HCT116 (cell line): Measurements from ENCODE around the gene TRIM9. TPM values are rescaled to one million over a fixed set of nuclear protein-coding genes. Genes with fewer than 3 reads are reported as not detected.

Source experiments
- ATAC-seq: fragments of 200-7000 bp; cut with Tn5 transposase; 2 replicates; pipeline ENCODE4 v1.9.1; 2020; ENCODE audit warnings: mild to moderate bottlenecking, moderate library complexity
- BruUV-seq: library from RNA; stranded (reverse); fragments of 400-500 nt; replicated peaks from 2 replicates; lab custom pipeline; 2021; lab: Mats Ljungman, UMichigan
- CTCF ChIA-PET: fragments of 300-600 bp; sonication (Branson Sonifier 250); formaldehyde crosslinking; loops from one replicate; lab custom pipeline; 2021; ENCODE audit warnings: antibody characterized with exemption; lab: Charles Lee
- POLR2A ChIA-PET: fragments of 300-600, 350-600 bp; sonication (Branson Sonifier 250); formaldehyde crosslinking; loops from one replicate; lab custom pipeline; 2021; ENCODE audit warnings: antibody characterized with exemption; lab: Charles Lee
- RAD21 ChIA-PET, 2 experiments: fragments of 300-600 bp; sonication (Branson Sonifier 250); formaldehyde crosslinking; loops; one replicate each; lab custom pipeline; 2023; ENCODE audit warnings: low total read pairs in 2 of 2; ENCODE audit not compliant: uncharacterized antibody in 2 of 2, unreplicated experiment in 2 of 2, low non-redundant PET in 1 of 2; lab: Charles Lee
- DNase-seq: peaks from one replicate; pipeline ENCODE4 v3.0.0-alpha.2; 2010; ENCODE audit warnings: low read depth, low spot score
- H2AFZ ChIP-seq: fragments of 200-600 bp; shearing (Covaris generic), sonication (generic); 2 replicates; pipeline ENCODE4 v1.6.1; 2017; ENCODE audit warnings: low read depth, mixed run types, mixed read lengths, antibody characterized with exemption, low read length; ENCODE audit not compliant: poor library complexity, severe bottlenecking
- H3K27ac ChIP-seq: 2 replicates; pipeline ENCODE4 v1.5.1; 2012; ENCODE audit warnings: low read depth, low read length
- H3K27me3 ChIP-seq: fragments of 200-600 bp; sonication (generic); 2 replicates; pipeline ENCODE4 v1.6.1; 2016; ENCODE audit warnings: mixed run types, low read length, mixed read lengths; ENCODE audit not compliant: insufficient read depth
- H3K36me3 ChIP-seq, 2 experiments: fragments of 200-500 bp in 1 of 2; fragments of 200-600 bp in 1 of 2; sonication (Bioruptor generic) in 1 of 2; sonication (generic) in 1 of 2; 2 replicates each; pipeline versions ENCODE4 v1.5.1 to v1.6.1; 2014 to 2016; ENCODE audit warnings: low read length in 2 of 2, inconsistent platforms in 1 of 2, mixed read lengths in 1 of 2, mixed run types in 1 of 2; ENCODE audit not compliant: insufficient read depth in 2 of 2, control insufficient read depth in 1 of 2
- H3K4me1 ChIP-seq, 2 experiments: fragments of 200-600 bp in 1 of 2; sonication (generic) in 1 of 2; 2 replicates each; pipeline versions ENCODE4 v1.5.1 to v1.6.1; 2012 to 2017; ENCODE audit warnings: low read length in 2 of 2, inconsistent platforms in 1 of 2, mild to moderate bottlenecking in 1 of 2, mixed read lengths in 1 of 2, mixed run types in 1 of 2, moderate library complexity in 1 of 2; ENCODE audit not compliant: insufficient read depth in 2 of 2, control insufficient read depth in 1 of 2
- H3K4me2 ChIP-seq: fragments of 200-600 bp; sonication (generic); 2 replicates; pipeline ENCODE4 v1.6.1; 2017; ENCODE audit warnings: mixed run types, low read length, mixed read lengths
- H3K4me3 ChIP-seq, 2 experiments: fragments of 200-600 bp in 1 of 2; sonication (generic) in 1 of 2; replicated peaks in 1 of 2; 2 replicates each; pipeline ENCODE4 v1.5.1; 2011 to 2016; ENCODE audit warnings: low read length in 2 of 2, control low read depth in 1 of 2, low read depth in 1 of 2, mild to moderate bottlenecking in 1 of 2, mixed read lengths in 1 of 2, mixed run types in 1 of 2
- H3K79me2 ChIP-seq: fragments of 200-600 bp; sonication (generic); 2 replicates; pipeline ENCODE4 v1.6.1; 2017; ENCODE audit warnings: mild to moderate bottlenecking, mixed run types, low read length, moderate library complexity, mixed read lengths; ENCODE audit not compliant: insufficient read depth
- H3K9ac ChIP-seq: fragments of 200-600 bp; sonication (generic); 2 replicates; pipeline ENCODE4 v1.6.1; 2016; ENCODE audit warnings: low read length, mixed read lengths
- H3K9me2 ChIP-seq: fragments of 200-600 bp; sonication (generic), shearing (Covaris generic); 2 replicates; pipeline ENCODE4 v1.6.1; 2017; ENCODE audit warnings: mixed run types, mild to moderate bottlenecking, moderate library complexity; ENCODE audit not compliant: insufficient read depth
- H3K9me3 ChIP-seq, 2 experiments: fragments of 200-500 bp in 1 of 2; fragments of 200-600 bp in 1 of 2; sonication (Bioruptor generic) in 1 of 2; sonication (generic) in 1 of 2; 2 replicates each; pipeline ENCODE4 v1.6.1; 2014 to 2017; ENCODE audit warnings: low read length in 2 of 2, mixed read lengths in 2 of 2, inconsistent platforms in 1 of 2, low read depth in 1 of 2, mild to moderate bottlenecking in 1 of 2, mixed run types in 1 of 2, moderate library complexity in 1 of 2; ENCODE audit not compliant: control insufficient read depth in 1 of 2, insufficient read depth in 1 of 2
- H4K20me1 ChIP-seq: fragments of 200-600 bp; sonication (generic), shearing (Covaris generic); 2 replicates; pipeline ENCODE4 v1.6.1; 2017; ENCODE audit warnings: mixed run types, mild to moderate bottlenecking, moderate library complexity; ENCODE audit not compliant: insufficient read depth
- CEBPB ChIP-seq: IDR thresholded peaks from 2 replicates; pipeline ENCODE4 v1.6.1; 2012; ENCODE audit warnings: low read depth
- CTCF ChIP-seq, 3 experiments: fragments of 200-600 bp in 1 of 3; sonication (generic) in 1 of 3; IDR thresholded peaks in 2 of 3; conservative IDR thresholded peaks in 1 of 3; 2 replicates each; pipeline ENCODE4 v1.5.1; 2012 to 2017; ENCODE audit warnings: low read depth in 2 of 3, low read length in 2 of 3, antibody characterized with exemption in 1 of 3, borderline replicate concordance in 1 of 3, control low read depth in 1 of 3, mild to moderate bottlenecking in 1 of 3, mixed read lengths in 1 of 3, mixed run types in 1 of 3, moderate library complexity in 1 of 3; ENCODE audit not compliant: insufficient read depth in 1 of 3
- EZH2 ChIP-seq: fragments of 200-600 bp; sonication (generic); IDR thresholded peaks from 2 replicates; pipeline ENCODE4 v1.6.1; 2017; ENCODE audit warnings: antibody characterized with exemption, mixed run types
- MAX ChIP-seq: IDR thresholded peaks from 2 replicates; pipeline ENCODE4 v1.6.1; 2012
- POLR2A ChIP-seq: IDR thresholded peaks from 2 replicates; pipeline ENCODE4 v1.7.0; 2011; ENCODE audit warnings: borderline replicate concordance; ENCODE audit not compliant: insufficient read depth, insufficient read length; ENCODE audit errors: extremely low read depth
- TCF7L2 ChIP-seq: IDR thresholded peaks from 2 replicates; pipeline ENCODE4 v1.7.0; 2011; ENCODE audit warnings: borderline replicate concordance, inconsistent platforms; ENCODE audit not compliant: insufficient read depth, insufficient read length; ENCODE audit errors: extremely low read depth
- ZFX ChIP-seq: fragments of 450-650 bp; IDR thresholded peaks from 2 replicates; pipeline ENCODE4 v1.6.1; 2017
- intact Hi-C: fragments of 100-400 bp; cut with micrococcal nuclease; formaldehyde crosslinking; loops from 2 replicates; pipeline ENCODE4 v1.10.0; 2022
- total RNA-seq: library from RNA; stranded (reverse); gene quantifications from one replicate; pipeline ENCODE4 v1.2.1, GENCODE V29; 2021; ENCODE audit not compliant: unreplicated experiment
- TF ChIP-seq, protein P1 (sequence below): IDR thresholded peaks from 2 replicates; pipeline ENCODE4 v1.6.1; 2012; ENCODE audit warnings: low read depth

The TRIM9 gene
- total RNA-seq, 1 experiment from 2014 or later: 4.6 TPM

- no peaks in the 10 kb centered on the region for H3K36me3 ChIP-seq
- no TSS peak for BruUV-seq
- no peak overlapping the region for H3K4me2 ChIP-seq
- intact Hi-C loops: no loop called here
- H3K9me3 ChIP-seq: no peaks in the 10 kb centered on the region
- ATAC-seq: no peak
- CTCF ChIA-PET: no interaction called here
- H3K27ac ChIP-seq: no peak overlapping the region
- H3K4me1 ChIP-seq: peaks cover 0 to 10% of the 10 kb centered on the region in 2 experiments; a peak in 1 of 4 replicates
- H4K20me1 ChIP-seq: no peaks in the 10 kb centered on the region
- RAD21 ChIA-PET: no interaction called here
- DNase-seq: no peak
- H3K79me2 ChIP-seq: no peaks in the 10 kb centered on the region
- no peak overlapping the region for H3K9ac ChIP-seq
- H3K9me2 ChIP-seq: no peaks in the 10 kb centered on the region
- no peak overlapping the region for H3K4me3 ChIP-seq
- POLR2A ChIA-PET: no interaction called here
- H3K27me3 ChIP-seq: no peaks in the 10 kb centered on the region
- no peak overlapping the region for H2AFZ ChIP-seq
- TF ChIP-seq MAX: no peak
- TF ChIP-seq, protein P1, sequence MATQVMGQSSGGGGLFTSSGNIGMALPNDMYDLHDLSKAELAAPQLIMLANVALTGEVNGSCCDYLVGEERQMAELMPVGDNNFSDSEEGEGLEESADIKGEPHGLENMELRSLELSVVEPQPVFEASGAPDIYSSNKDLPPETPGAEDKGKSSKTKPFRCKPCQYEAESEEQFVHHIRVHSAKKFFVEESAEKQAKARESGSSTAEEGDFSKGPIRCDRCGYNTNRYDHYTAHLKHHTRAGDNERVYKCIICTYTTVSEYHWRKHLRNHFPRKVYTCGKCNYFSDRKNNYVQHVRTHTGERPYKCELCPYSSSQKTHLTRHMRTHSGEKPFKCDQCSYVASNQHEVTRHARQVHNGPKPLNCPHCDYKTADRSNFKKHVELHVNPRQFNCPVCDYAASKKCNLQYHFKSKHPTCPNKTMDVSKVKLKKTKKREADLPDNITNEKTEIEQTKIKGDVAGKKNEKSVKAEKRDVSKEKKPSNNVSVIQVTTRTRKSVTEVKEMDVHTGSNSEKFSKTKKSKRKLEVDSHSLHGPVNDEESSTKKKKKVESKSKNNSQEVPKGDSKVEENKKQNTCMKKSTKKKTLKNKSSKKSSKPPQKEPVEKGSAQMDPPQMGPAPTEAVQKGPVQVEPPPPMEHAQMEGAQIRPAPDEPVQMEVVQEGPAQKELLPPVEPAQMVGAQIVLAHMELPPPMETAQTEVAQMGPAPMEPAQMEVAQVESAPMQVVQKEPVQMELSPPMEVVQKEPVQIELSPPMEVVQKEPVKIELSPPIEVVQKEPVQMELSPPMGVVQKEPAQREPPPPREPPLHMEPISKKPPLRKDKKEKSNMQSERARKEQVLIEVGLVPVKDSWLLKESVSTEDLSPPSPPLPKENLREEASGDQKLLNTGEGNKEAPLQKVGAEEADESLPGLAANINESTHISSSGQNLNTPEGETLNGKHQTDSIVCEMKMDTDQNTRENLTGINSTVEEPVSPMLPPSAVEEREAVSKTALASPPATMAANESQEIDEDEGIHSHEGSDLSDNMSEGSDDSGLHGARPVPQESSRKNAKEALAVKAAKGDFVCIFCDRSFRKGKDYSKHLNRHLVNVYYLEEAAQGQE: no peak
- TF ChIP-seq EZH2: no peak
- TF ChIP-seq POLR2A: no peak
Observed at GRCh38 chr14:51004801-51005526, 89.9 kb downstream of the TRIM9 start.

- no peak overlapping the region for H3K4me2 ChIP-seq
- BruUV-seq: no TSS peak
- POLR2A ChIA-PET: no interaction called here
- H3K9me3 ChIP-seq: no peaks in the 10 kb centered on the region
- H3K27ac ChIP-seq: no peak overlapping the region
- no peak overlapping the region for H3K9ac ChIP-seq
- H3K36me3 ChIP-seq: no peaks in the 10 kb centered on the region
- DNase-seq (no peak), ATAC-seq (no peak)
- CTCF ChIA-PET: no interaction called here
- TF ChIP-seq TCF7L2: no peak
- TF ChIP-seq MAX: no peak
- TF ChIP-seq ZFX: no peak
- 0 out of 2 replicates have a peak, but pooled peaks have one; percentile 61 for TF ChIP-seq CEBPB
- no peak for TF ChIP-seq CTCF (IDR thresholded peaks at IDR 0.05 in 2 of 3, conservative IDR thresholded peaks at IDR 0.05 in 1 of 3; ENCODE audit: borderline replicate concordance in 1 of 3, insufficient read depth in 1 of 3, low read depth in 2 of 3, low read length in 2 of 3)
- H3K9me2 ChIP-seq: no peaks in the 10 kb centered on the region
- RAD21 ChIA-PET: no interaction called here
- no peaks in the 10 kb centered on the region for H4K20me1 ChIP-seq
- intact Hi-C loops: no loop called here
- no peaks in the 10 kb centered on the region for H3K79me2 ChIP-seq
- H3K27me3 ChIP-seq: no peaks in the 10 kb centered on the region
- H2AFZ ChIP-seq: no peak overlapping the region
- H3K4me3 ChIP-seq: no peak overlapping the region
- H3K4me1 ChIP-seq: peaks cover 0 to 10% of the 10 kb centered on the region in 2 experiments; a peak in 1 of 4 replicates
Observed at GRCh38 chr14:51004352-51004800, 90.5 kb downstream of the TRIM9 start.
